IMR-90 (cell line): ENCODE measurements around the gene MAGEB1. TPM values are rescaled to one million over a fixed set of nuclear protein-coding genes. Genes with fewer than 3 reads are reported as not detected.

Source experiments
- ATAC-seq: fragments of 200-7000 bp; cut with Tn5 transposase; 2 replicates; pipeline ENCODE4 v1.9.1; 2020; ENCODE audit warnings: low read depth, mild to moderate bottlenecking, moderate library complexity
- BruUV-seq: library from RNA; stranded (reverse); fragments of 400-500 nt; replicated peaks from 2 replicates; lab custom pipeline; 2021; lab: Mats Ljungman, UMichigan
- CTCF ChIA-PET: fragments of 300-600 bp; formaldehyde crosslinking; extraction: SDS; loops from one replicate; lab custom pipeline; 2021; ENCODE audit warnings: antibody characterized with exemption; lab: Yijun Ruan, JAX
- POLR2A ChIA-PET: fragments of 300-600 bp; sonication (Branson Sonifier 250); formaldehyde crosslinking; loops from one replicate; lab custom pipeline; 2022; ENCODE audit warnings: antibody characterized with exemption; ENCODE audit not compliant: unreplicated experiment; lab: Charles Lee
- DNase-seq: peaks from one replicate; pipeline ENCODE4 v3.0.0; 2013
- H2AFZ ChIP-seq: replicated peaks from 2 replicates; pipeline ENCODE3; 2013; ENCODE audit warnings: low read length, mild to moderate bottlenecking; ENCODE audit not compliant: poor library complexity
- H2AK5ac ChIP-seq: 2 replicates; pipeline ENCODE4 v1.6.1; 2013; ENCODE audit warnings: low read depth, low read length, inconsistent platforms
- H2AK9ac ChIP-seq: replicated peaks from 2 replicates; pipeline ENCODE3; 2013; ENCODE audit warnings: mild to moderate bottlenecking, low read depth, low read length, moderate library complexity; ENCODE audit not compliant: poor library complexity
- H2BK120ac ChIP-seq: 2 replicates; pipeline ENCODE4 v1.6.1; 2013; ENCODE audit warnings: low read depth, low read length, inconsistent platforms
- H2BK15ac ChIP-seq: 3 replicates; pipeline ENCODE4 v1.6.1; 2013; ENCODE audit warnings: low read depth, low read length, inconsistent platforms
- H2BK20ac ChIP-seq: 2 replicates; pipeline ENCODE4 v1.6.1; 2013; ENCODE audit warnings: low read depth, mild to moderate bottlenecking, inconsistent platforms, low read length, moderate library complexity
- H2BK5ac ChIP-seq: 2 replicates; pipeline ENCODE4 v1.6.1; 2013; ENCODE audit warnings: mild to moderate bottlenecking, low read depth, low read length, inconsistent platforms; ENCODE audit not compliant: poor library complexity, severe bottlenecking
- H3K14ac ChIP-seq: replicated peaks from 2 replicates; pipeline ENCODE4 v1.6.1; 2013; ENCODE audit warnings: low read depth, low read length, inconsistent platforms
- H3K18ac ChIP-seq: 2 replicates; pipeline ENCODE4 v1.6.1; 2013; ENCODE audit warnings: low read depth, low read length, control low read depth
- H3K23ac ChIP-seq: 2 replicates; pipeline ENCODE4 v1.6.1; 2013; ENCODE audit warnings: low read depth, low read length, inconsistent platforms
- H3K27ac ChIP-seq: 2 replicates; pipeline ENCODE4 v1.5.1; 2013; ENCODE audit warnings: mild to moderate bottlenecking, control low read depth, low read length; ENCODE audit not compliant: insufficient read depth
- H3K27me3 ChIP-seq: 2 replicates; pipeline ENCODE4 v1.6.1; 2013; ENCODE audit warnings: low read length; ENCODE audit not compliant: control insufficient read depth, insufficient read depth
- H3K36me3 ChIP-seq: 2 replicates; pipeline ENCODE4 v1.6.1; 2013; ENCODE audit warnings: low read length, mixed read lengths; ENCODE audit not compliant: control insufficient read depth, insufficient read depth
- H3K4ac ChIP-seq: 2 replicates; pipeline ENCODE4 v1.6.1; 2013; ENCODE audit warnings: low read depth, low read length, inconsistent platforms
- H3K4me1 ChIP-seq: 2 replicates; pipeline ENCODE4 v1.6.1; 2013; ENCODE audit warnings: low read length, mixed read lengths; ENCODE audit not compliant: control insufficient read depth, insufficient read depth
- H3K4me2 ChIP-seq: 2 replicates; pipeline ENCODE4 v1.6.1; 2013; ENCODE audit warnings: low read depth, mild to moderate bottlenecking, control low read depth, low read length, moderate library complexity
- H3K4me3 ChIP-seq: 2 replicates; pipeline ENCODE4 v1.5.1; 2013; ENCODE audit warnings: low read depth, mild to moderate bottlenecking, control low read depth, low read length, moderate library complexity; ENCODE audit not compliant: insufficient read depth
- H3K56ac ChIP-seq: 2 replicates; pipeline ENCODE4 v1.6.1; 2013; ENCODE audit warnings: low read length, inconsistent platforms; ENCODE audit not compliant: insufficient read depth; ENCODE audit errors: extremely low read depth
- H3K79me1 ChIP-seq, 2 experiments: 2 replicates each; pipeline ENCODE4 v1.6.1; 2013; ENCODE audit warnings: low read length in 2 of 2, inconsistent platforms in 1 of 2, low read depth in 1 of 2
- H3K9ac ChIP-seq: 2 replicates; pipeline ENCODE4 v1.6.1; 2013; ENCODE audit warnings: low read depth, low read length, control low read depth
- H3K9me1 ChIP-seq: 2 replicates; pipeline ENCODE4 v1.6.1; 2013; ENCODE audit warnings: low read length, inconsistent platforms; ENCODE audit not compliant: insufficient read depth
- H3K9me3 ChIP-seq: 2 replicates; pipeline ENCODE4 v1.6.1; 2013; ENCODE audit warnings: low read length; ENCODE audit not compliant: control insufficient read depth, insufficient read depth
- H4K20me1 ChIP-seq: 2 replicates; pipeline ENCODE4 v1.6.1; 2013; ENCODE audit warnings: low read length, inconsistent platforms; ENCODE audit not compliant: insufficient read depth
- H4K5ac ChIP-seq: 2 replicates; pipeline ENCODE4 v1.6.1; 2013; ENCODE audit warnings: mild to moderate bottlenecking, low read depth, low read length, control low read depth
- H4K8ac ChIP-seq, 2 experiments: 2 replicates each; pipeline ENCODE4 v1.6.1; 2013; ENCODE audit warnings: low read depth in 2 of 2, low read length in 2 of 2, control low read depth in 1 of 2, inconsistent platforms in 1 of 2
- H4K91ac ChIP-seq: 2 replicates; pipeline ENCODE4 v1.6.1; 2013; ENCODE audit warnings: low read depth, low read length, inconsistent platforms; ENCODE audit not compliant: insufficient read depth
- RAD21 ChIP-seq: IDR thresholded peaks from 2 replicates; pipeline ENCODE4 v1.6.1; 2012; ENCODE audit warnings: low read length, improper control_type of control experiment
- WGBS, 2 experiments: methylation state at CpG; one replicate each; pipeline versions ENCODE4 v1.1.5 to v1.1.7; 2013; ENCODE audit warnings: missing lambda C conversion rate in 2 of 2; ENCODE audit not compliant: insufficient read length in 1 of 2; ENCODE audit errors: extremely low coverage in 2 of 2; 5-methylcytosine and 5-hydroxymethylcytosine counted together
- dilution Hi-C: fragments of 300-500 bp; cut with HindIII; formaldehyde crosslinking; loops from one replicate; pipeline ENCODE4 v1.14.3; 2018; ENCODE audit warnings: low sequenced_read_pairs; ENCODE audit not compliant: unreplicated experiment
- in situ Hi-C: fragments of 300-500 bp; cut with MboI; formaldehyde crosslinking; loops from 3 replicates; pipeline ENCODE4 v1.14.3; 2019; ENCODE audit warnings: low sequenced_read_pairs, inconsistent platforms, mixed read lengths
- intact Hi-C: fragments of 100-400 bp; cut with micrococcal nuclease; formaldehyde crosslinking; loops from 2 replicates; pipeline ENCODE4 v1.10.0; 2022
- polyA plus RNA-seq, 3 experiments: library from polyadenylated mRNA; depleted of rRNA; stranded (reverse); fragments of >200 nt; gene quantifications; 2 replicates each; pipeline ENCODE4 v1.2.3, GENCODE V29; 2012; ENCODE audit warnings: low replicate concordance in 1 of 3
- total RNA-seq: library from RNA; depleted of rRNA; stranded (reverse); fragments of >200 nt; gene quantifications from 2 replicates; pipeline ENCODE4 v1.2.3, GENCODE V29; 2012

The MAGEB1 gene
- total and polyA plus RNA-seq, 2 of the 4 experiments (the other 2 are of a cell fraction) = not detected

DNA sequence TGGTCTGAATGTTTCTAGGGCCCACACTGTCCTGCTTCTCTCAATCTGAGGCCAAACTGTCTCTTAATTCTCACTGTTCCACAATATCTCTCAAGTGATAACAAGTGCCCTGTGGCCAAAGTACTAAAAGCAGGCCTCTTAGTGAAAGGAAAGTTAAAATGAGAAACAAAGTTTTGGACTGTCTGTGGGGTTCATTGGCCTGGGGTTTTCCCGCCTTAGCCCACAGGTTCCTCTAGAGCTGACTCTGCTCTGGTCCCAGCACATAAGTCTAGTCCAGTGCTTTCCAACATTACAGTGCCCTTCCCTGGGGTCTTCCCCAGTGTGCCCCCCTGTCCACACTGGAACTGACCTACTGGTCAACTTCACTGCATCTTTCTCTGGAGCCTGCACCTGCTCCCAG is 6.3 kb downstream of the MAGEB1 start:
- H2AK9ac ChIP-seq = no peak overlapping the region
- dilution Hi-C loops = no loop called here
- BruUV-seq = no TSS peak
- DNase-seq (no peak), ATAC-seq (no peak)
- H3K9me3 ChIP-seq = no peaks in the 10 kb centered on the region
- no peak overlapping the region for H3K56ac ChIP-seq
- TF ChIP-seq RAD21 = no peak
- CTCF ChIA-PET = no interaction called here
- no peak overlapping the region for H3K9ac ChIP-seq
- no peak overlapping the region for H2BK5ac ChIP-seq
- POLR2A ChIA-PET = no interaction called here
- no peaks in the 10 kb centered on the region for H3K9me1 ChIP-seq
- H3K4me1 ChIP-seq = no peaks in the 10 kb centered on the region
- H4K20me1 ChIP-seq = no peaks in the 10 kb centered on the region
- H3K14ac ChIP-seq = no peak overlapping the region
- H3K36me3 ChIP-seq = no peaks in the 10 kb centered on the region
- no CpG with 5 or more reads among the region's 1 CpG for WGBS, 2 experiments
- H3K23ac ChIP-seq = no peak overlapping the region
- no peak overlapping the region for H2BK20ac ChIP-seq
- H3K18ac ChIP-seq = no peak overlapping the region
- H3K4ac ChIP-seq = no peak overlapping the region
- in situ Hi-C loops = no loop called here
- H4K91ac ChIP-seq = no peak overlapping the region
- H3K27me3 ChIP-seq = peaks cover 5% of the 10 kb centered on the region
- no peak overlapping the region for H3K27ac ChIP-seq
- H2BK15ac ChIP-seq = no peak overlapping the region
- no peak overlapping the region for H2AK5ac ChIP-seq
- H4K5ac ChIP-seq = no peak overlapping the region
- H3K79me1 ChIP-seq = no peaks in the 10 kb centered on the region
- no peak overlapping the region for H2AFZ ChIP-seq
- intact Hi-C loops = no loop called here
- H3K4me3 ChIP-seq = no peak overlapping the region
- H3K4me2 ChIP-seq = no peak overlapping the region
- no peak overlapping the region for H4K8ac ChIP-seq
- no peak overlapping the region for H2BK120ac ChIP-seq
